A673 (cell line): ENCODE data around the gene CLDN20. TPM values are rescaled to one million over a fixed set of nuclear protein-coding genes. Genes with fewer than 3 reads are reported as not detected.

ENCODE experiments used
- BruUV-seq: library from RNA; stranded (reverse); fragments of 400-500 nt; replicated peaks from 2 replicates; lab custom pipeline; 2021; lab: Mats Ljungman, UMichigan
- CTCF ChIA-PET: fragments of 300-600 bp; sonication (Branson Sonifier 250); formaldehyde crosslinking; loops from one replicate; lab custom pipeline; 2022; ENCODE audit warnings: antibody characterized with exemption; lab: Charles Lee
- POLR2A ChIA-PET: fragments of 300-600 bp; sonication (Branson Sonifier 250); formaldehyde crosslinking; loops from one replicate; lab custom pipeline; 2022; ENCODE audit warnings: antibody characterized with exemption; ENCODE audit not compliant: low non-redundant PET; lab: Charles Lee
- DNase-seq: peaks from one replicate; pipeline ENCODE4 v3.0.0-alpha.2; 2015; ENCODE audit warnings: low spot score
- H3K27ac ChIP-seq: fragments of 200-600 bp; sonication (generic); 2 replicates; pipeline ENCODE4 v1.5.1; 2016; ENCODE audit warnings: mixed run types, low read depth, mild to moderate bottlenecking, mixed read lengths, antibody characterized with exemption, low read length; ENCODE audit not compliant: poor library complexity, severe bottlenecking
- H3K27me3 ChIP-seq: fragments of 200-600 bp; sonication (generic); replicated peaks from 2 replicates; pipeline ENCODE4 v1.6.1; 2017; ENCODE audit warnings: mixed run types, low read depth, mild to moderate bottlenecking, mixed read lengths, antibody characterized with exemption, low read length; ENCODE audit not compliant: insufficient read depth, poor library complexity
- H3K36me3 ChIP-seq: fragments of 200-600 bp; sonication (generic); 2 replicates; pipeline ENCODE4 v1.6.1; 2016; ENCODE audit warnings: mixed run types, mild to moderate bottlenecking, mixed read lengths, antibody characterized with exemption, low read length; ENCODE audit not compliant: insufficient read depth, poor library complexity, severe bottlenecking
- H3K4me1 ChIP-seq: fragments of 200-600 bp; sonication (generic); 2 replicates; pipeline ENCODE4 v1.6.1; 2017; ENCODE audit warnings: mixed run types, mild to moderate bottlenecking, mixed read lengths, antibody characterized with exemption, low read length; ENCODE audit not compliant: insufficient read depth, poor library complexity, severe bottlenecking
- H3K4me3 ChIP-seq: fragments of 200-600 bp; sonication (generic); 2 replicates; pipeline ENCODE4 v1.5.1; 2016; ENCODE audit warnings: low read depth, mixed run types, mild to moderate bottlenecking, mixed read lengths, low read length; ENCODE audit not compliant: poor library complexity, severe bottlenecking
- H3K9me3 ChIP-seq: fragments of 200-600 bp; sonication (generic); 2 replicates; pipeline ENCODE4 v1.6.1; 2016; ENCODE audit warnings: mixed run types, low read depth, mild to moderate bottlenecking, mixed read lengths, antibody characterized with exemption, low read length; ENCODE audit not compliant: poor library complexity, severe bottlenecking
- CTCF ChIP-seq: fragments of 300-800, 200-600 bp; sonication (generic); conservative IDR thresholded peaks from 2 replicates; pipeline ENCODE4 v1.5.1; 2017; ENCODE audit warnings: low read depth, mild to moderate bottlenecking, antibody characterized with exemption, low read length, moderate library complexity, mixed read lengths
- EZH2 ChIP-seq: fragments of 200-600 bp; sonication (generic); IDR thresholded peaks from 2 replicates; pipeline ENCODE4 v1.6.1; 2017; ENCODE audit warnings: borderline replicate concordance, low read depth, mild to moderate bottlenecking, mixed read lengths, antibody characterized with exemption, low read length; ENCODE audit not compliant: poor library complexity, severe bottlenecking
- intact Hi-C: fragments of 100-400 bp; cut with micrococcal nuclease; formaldehyde crosslinking; loops from one replicate; pipeline ENCODE4 v1.10.0; 2022; ENCODE audit not compliant: unreplicated experiment
- total RNA-seq: library from RNA; stranded (reverse); gene quantifications from 2 replicates; pipeline ENCODE4 v1.2.3, GENCODE V29; 2021

CLDN20 gene
- total RNA-seq, 1 experiment from 2014 or later = not detected

DNA sequence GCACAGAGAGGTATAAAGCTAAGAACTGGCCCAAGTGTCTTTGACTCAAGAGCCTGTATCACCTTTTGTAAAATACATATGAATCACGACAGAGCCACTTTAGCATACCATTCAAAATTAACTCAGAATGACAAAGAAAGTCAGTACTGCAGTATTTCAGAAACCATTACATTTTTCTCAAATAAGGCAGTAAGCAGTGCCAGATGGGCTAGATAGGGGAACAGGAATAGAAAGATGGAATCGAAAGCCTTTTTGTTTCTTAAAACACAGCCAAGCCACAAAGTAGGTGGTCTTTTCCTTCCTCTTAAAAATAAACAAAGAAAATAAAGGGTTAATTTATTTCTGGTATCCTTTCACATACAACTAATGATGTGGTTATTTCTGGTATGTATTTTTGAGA lies 10.3 kb downstream of the CLDN20 start:
- Histone ChIP-seq H3K27ac (no peak overlapping the region), H3K4me3 (no peak overlapping the region), H3K36me3 (peaks cover 10% of the 10 kb centered on the region), H3K27me3 (no peaks in the 10 kb centered on the region), H3K4me1 (peaks cover 31% of the 10 kb centered on the region), H3K9me3 (no peaks in the 10 kb centered on the region)
- TF ChIP-seq CTCF (no peak), EZH2 (no peak)
- POLR2A ChIA-PET = no interaction called here
- CTCF ChIA-PET = no interaction called here
- DNase-seq = no peak
- no TSS peak for BruUV-seq
- intact Hi-C loops = no loop called here

GRCh38 chr6:155274533-155274932 lies 10.7 kb downstream of the CLDN20 start:
- ChIA-PET POLR2A (no interaction called here), CTCF (no interaction called here)
- Histone ChIP-seq H3K4me3 (no peak overlapping the region), H3K36me3 (peaks cover 10% of the 10 kb centered on the region), H3K27ac (no peak overlapping the region), H3K4me1 (peaks cover 31% of the 10 kb centered on the region), H3K9me3 (no peaks in the 10 kb centered on the region), H3K27me3 (no peaks in the 10 kb centered on the region)
- intact Hi-C loops = no loop called here
- BruUV-seq = no TSS peak
- DNase-seq = no peak
- no peak for TF ChIP-seq CTCF
- no peak for TF ChIP-seq EZH2

DNA sequence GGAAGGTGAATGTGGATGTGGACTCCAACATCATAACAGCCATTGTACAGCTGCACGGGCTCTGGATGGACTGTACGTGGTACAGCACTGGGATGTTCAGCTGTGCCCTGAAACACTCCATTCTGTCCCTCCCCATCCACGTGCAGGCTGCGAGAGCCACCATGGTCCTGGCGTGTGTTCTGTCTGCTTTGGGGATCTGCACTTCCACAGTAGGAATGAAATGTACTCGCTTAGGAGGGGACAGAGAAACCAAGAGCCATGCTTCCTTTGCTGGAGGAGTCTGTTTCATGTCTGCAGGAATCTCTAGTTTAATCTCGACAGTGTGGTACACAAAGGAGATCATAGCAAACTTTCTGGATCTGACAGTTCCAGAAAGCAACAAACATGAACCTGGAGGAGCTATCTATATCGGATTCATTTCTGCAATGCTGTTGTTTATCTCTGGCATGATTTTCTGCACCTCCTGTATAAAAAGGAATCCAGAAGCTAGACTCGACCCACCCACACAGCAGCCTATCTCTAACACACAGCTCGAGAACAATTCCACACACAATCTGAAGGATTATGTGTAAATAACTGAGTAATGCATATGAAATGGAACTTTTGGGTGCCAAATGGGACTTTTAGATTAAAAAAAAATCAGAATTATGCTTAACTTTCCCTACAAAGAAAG lies 12.1 kb downstream of the CLDN20 start:
- TF ChIP-seq EZH2 = no peak
- TF ChIP-seq CTCF = no peak
- Histone ChIP-seq H3K9me3 (no peaks in the 10 kb centered on the region), H3K27ac (no peak overlapping the region), H3K4me3 (no peak overlapping the region), H3K36me3 (peaks cover 14% of the 10 kb centered on the region), H3K27me3 (no peaks in the 10 kb centered on the region), H3K4me1 (peaks cover 31% of the 10 kb centered on the region)
- no TSS peak for BruUV-seq
- DNase-seq = no peak
- CTCF ChIA-PET = no interaction called here
- POLR2A ChIA-PET = no interaction called here
- intact Hi-C loops = no loop called here
